HG03558 (cell line): Measurements from ENCODE around the gene COL4A3.

Experiments
- ATAC-seq: cut with Tn5 transposase; IDR thresholded peaks from one replicate; pipeline ENCODE4 v1.9.1; 2021; ENCODE audit warnings: moderate number of reproducible peaks; ENCODE audit not compliant: unreplicated experiment; ENCODE audit errors: extremely low read depth

Gene COL4A3

GRCh38 chr2:227163998-227164762, at the start of gene COL4A3, which contains the start of gene COL4A4:
COL4A3 (plus strand) TSS chr2:227164624; CDS start chr2:227164727, 103 bp downstream.
COL4A4 (minus strand) TSS chr2:227164205; CDS start chr2:227147483, 16,722 bp downstream.
- ATAC-seq = peak; percentile 14

DNA sequence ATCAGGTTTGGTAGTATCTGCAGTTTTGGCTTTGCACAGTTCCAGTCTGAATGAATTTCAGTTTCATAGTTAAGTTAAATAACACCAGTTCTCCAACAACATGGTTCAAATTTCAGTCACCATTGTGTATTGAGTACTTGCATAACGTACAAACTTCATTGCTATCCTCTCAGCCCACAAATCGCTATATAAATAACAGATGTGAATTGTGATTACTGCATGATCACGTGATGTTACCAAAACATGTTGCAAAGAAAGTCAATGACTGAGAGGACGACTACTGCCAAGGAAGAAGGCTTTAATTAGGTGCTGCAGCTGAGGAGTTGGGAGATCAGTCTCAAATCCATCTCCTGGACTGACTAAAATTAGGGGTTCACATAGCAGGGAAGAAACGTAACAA, 48.7 kb upstream of the COL4A3 start:
- no peak for ATAC-seq

DNA sequence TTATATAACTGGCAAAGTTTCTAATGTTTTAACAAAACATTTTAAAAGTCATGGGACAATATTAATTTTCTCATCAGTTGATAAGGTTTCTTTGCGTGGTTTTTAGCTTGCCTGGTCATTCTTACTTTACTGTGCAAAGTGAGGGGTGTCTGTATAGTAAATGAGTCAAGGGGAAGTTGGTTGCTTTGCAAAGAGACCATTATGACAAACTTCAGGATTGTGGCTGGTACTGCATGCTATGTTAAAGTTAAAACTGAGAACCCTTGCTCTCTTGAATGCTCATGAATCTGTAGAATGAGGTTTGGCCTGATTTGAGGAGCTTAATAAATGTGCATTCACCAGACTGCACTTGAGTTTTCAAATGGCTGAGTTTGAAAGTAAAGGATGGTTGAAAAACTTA, 47.4 kb upstream of the COL4A3 start:
- ATAC-seq = no peak

GRCh38 chr2:227117852-227118251, 46.6 kb upstream of the COL4A3 start:
- ATAC-seq = no peak

DNA sequence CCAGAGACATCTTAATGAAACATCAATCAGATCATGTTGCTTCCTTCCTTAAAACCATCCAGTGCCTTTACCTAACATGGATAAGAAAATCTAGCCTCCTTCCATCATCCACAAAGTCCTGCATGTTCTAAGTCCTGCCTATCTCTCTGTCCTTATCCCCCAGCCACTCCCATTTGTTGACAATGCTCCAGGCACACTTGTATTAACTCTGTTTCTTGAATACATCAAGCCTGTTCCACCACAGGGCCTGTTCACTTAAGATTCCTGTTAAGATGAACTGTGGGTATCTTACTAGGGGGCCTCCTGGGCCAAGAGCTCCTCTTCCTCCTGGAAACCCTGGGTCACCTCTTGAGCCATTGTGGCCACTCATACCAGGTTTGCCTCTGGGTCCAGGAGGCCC, 46.1 kb upstream of the COL4A3 start:
- no peak for ATAC-seq

DNA sequence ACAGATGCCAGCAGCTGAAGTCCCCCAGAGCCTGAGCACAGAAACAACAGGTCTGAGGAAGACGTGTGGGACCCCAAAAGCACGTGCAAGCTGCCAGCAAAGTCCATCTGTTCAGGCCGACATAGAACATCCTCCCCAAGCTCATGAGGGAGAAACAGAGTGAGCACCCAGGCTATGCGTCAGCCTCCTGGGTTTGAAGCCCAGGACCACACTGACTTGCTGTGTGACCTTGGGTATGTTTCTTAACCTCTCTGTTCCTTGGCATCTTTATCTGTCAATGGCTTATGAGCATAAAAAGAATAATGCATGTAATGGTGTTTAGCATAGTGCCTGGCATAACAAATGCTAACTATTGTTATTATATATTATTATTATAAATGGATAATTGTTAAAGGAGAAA, 40.7 kb upstream of the COL4A3 start:
- no peak for ATAC-seq

DNA sequence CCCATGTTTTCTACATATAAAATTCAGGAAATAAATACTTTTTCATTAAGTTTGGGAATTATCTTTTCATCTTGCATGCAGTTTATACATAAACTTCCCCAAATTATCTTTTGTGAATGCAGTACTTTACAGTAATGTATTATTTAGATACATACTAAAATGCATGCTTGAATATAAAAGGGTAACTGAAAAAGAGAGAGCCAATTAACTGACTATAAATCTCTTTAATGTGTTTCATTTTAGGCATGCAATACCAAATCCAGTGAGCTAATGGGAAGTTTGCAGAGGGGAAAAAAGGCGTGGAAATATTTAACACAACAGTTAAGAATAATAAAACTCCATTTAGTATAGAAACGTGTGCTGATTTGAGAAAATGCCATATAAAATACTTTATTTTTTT, 39.6 kb upstream of the COL4A3 start:
- ATAC-seq = no peak

GRCh38 chr2:227125506-227125905, 38.9 kb upstream of the COL4A3 start:
- no peak for ATAC-seq

DNA sequence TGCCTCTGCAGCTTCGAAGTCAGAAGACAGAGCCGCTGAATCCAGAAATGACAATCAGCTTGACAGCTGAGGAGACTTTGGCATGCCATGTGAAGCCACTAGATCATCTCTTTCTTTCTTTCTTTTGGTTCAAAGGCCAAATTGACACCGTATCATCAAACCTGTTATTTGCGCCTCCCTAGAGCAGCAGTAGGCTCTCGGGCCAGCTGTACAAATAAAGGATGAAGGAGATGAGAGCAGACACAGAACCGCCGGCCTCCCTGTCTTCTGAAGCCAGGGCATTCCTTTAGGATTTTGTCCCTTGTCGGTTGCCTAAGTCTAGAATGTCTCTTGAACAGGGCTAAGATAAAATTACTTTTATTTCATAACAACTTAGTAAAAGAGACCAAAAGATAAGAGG, 37.2 kb upstream of the COL4A3 start:
- no peak for ATAC-seq

DNA sequence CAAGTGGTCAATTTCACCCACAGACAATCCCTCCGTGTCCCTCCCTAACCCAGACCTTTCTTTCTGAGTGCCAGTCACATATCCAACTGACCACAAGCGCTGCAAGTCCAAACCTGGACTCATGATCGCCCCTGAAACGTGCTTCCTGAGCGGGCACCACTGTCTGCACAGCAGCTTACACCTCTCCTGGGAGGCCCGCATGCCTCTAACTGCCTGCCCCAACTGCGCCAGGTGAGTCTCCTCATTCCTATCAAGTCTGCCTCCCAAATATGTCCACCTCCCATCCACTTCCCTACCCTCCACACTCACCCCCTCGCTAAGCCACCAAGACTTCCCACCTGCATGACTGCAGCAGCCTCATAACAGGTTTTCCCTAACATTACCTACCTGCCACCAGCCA, 33.8 kb upstream of the COL4A3 start:
- ATAC-seq = no peak

GRCh38 chr2:227132986-227133385, 31.4 kb upstream of the COL4A3 start:
- ATAC-seq = no peak

DNA sequence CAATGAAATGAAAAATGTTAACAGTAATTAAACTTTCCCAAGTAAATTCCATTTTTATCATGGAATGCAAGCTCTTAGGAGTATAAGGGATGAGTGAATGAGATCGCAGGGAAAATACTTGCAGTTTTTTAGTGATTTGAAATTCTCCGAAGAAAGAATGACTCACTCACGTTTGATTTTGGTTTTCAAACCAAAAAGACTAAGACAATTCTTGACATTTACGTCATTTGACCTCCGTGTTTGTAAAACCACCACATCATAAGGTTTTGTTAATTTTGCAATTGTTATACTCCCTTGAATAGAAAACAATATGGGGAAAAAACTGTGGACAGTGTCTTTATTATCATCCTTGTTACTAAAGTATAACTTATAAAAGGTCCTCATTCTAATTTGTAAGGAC, 29.8 kb upstream of the COL4A3 start:
- ATAC-seq = no peak

GRCh38 chr2:227141301-227141700, 23.1 kb upstream of the COL4A3 start:
- no peak for ATAC-seq

DNA sequence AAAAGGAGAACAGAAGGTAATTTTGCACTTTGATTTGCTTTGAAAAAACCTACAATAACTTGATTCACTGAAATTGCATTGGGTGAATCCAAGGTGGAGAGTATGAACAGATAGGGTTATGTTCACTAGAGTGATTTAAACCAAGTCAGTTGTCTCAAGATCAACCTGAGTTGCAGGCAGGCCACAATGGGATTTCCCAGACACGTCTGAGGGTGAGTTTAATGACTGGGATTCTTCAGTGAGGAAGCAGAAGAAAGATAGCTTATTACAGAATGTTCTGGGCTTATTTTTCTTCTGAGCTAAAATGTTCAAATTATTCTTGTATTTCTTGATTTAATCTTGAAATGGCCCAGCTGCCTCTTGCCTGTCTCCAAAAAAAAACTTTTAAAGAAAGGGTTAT, 20.5 kb upstream of the COL4A3 start:
- ATAC-seq = no peak

DNA sequence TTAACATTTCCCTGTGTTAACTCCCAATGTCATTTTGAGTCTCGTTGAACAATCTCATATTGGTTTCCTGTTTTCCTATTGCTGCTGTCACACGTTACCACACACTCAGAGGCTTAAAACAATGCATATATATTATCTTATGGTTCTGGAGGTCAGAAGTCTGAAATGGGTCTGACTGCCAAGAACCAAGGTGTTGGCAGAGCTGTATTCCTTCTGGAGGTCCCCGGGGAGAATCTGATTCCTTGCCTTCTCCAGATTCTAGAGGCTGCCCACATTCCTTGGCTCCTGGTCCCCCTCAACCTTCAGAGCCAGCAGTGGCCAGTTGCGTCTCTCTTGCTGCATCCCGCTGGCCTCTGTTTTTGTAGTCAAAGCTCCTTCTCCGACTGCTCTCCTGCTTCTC, 18.0 kb upstream of the COL4A3 start:
- ATAC-seq = no peak

DNA sequence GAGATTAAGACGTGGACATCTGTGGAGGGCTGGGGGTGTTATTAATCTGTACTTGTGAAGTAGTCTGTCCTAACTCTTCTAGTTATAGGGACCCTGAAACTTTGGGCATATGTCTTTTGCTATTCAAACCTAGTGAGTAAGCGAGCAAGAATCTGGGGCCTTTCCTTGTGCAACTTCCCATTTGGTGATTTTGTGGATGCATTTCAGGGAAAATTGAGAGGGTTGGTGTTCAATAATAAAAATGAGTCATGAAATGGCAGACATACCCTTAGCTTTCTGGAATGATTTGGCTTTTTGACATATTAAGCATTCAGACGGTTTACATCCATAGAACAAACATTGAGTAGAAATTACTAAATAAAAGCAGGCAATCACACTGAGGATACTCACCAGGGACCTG, 17.4 kb upstream of the COL4A3 start:
- ATAC-seq = no peak

GRCh38 chr2:227148106-227148505, 16.3 kb upstream of the COL4A3 start:
- ATAC-seq = no peak

DNA sequence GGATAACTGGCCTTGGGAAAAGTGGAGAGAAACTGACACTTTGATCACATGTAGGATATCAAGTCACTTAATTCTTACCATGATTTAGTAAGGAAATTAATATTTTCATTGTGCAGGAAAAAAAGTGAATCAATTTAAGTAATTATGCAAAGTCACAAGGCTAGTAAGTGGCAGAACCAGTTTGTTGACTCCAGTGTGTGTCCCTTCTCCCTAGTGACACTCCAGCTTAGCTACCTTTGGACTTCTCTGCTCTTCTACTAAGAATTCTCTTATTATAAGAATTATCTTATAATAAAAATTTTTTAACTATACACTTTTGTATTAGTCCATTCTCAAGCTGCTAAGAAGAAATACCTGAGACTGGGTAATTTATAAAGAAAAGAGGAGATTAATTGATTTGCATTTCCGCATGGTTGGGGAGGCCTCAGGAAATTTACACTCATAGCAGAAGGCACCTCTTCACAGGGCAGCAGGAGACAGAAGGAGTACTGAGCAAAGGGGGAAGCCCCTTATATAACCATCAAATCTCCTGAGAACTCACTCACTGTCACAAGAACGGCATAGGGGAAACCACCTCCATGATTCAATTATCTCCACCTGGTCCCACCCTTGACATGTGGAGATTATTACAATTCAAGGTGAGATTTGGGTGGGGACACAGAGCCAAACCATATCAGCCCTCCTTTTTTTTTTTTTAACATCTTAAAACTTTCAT, 14.0 kb upstream of the COL4A3 start:
- ATAC-seq = no peak

GRCh38 chr2:227152093-227152766, 12.2 kb upstream of the COL4A3 start:
- no peak for ATAC-seq

- ATAC-seq = no peak
These were observed 11.1 kb upstream of the COL4A3 start for GRCh38 chr2:227153307-227153706.
